ENCODE measurements around the gene CENPP.
"Not testable (repeated sequence)": the region's sequence is repeated elsewhere in the genome, so short reads cannot be mapped to it uniquely, and the experiment has no call there.

The CENPP gene

GRCh38 chr9:92538541-92538940 lies 212.8 kb downstream of the CENPP start:
- DNase-seq (ENCODE audit: low read depth): peak; percentile 89

GRCh38 chr9:92543972-92544371 lies 218.2 kb downstream of the CENPP start:
- peak; percentile 20 for DNase-seq (ENCODE audit: low read depth)

GRCh38 chr9:92545002-92545510 lies 219.3 kb downstream of the CENPP start:
- DNase-seq (ENCODE audit: low read depth): no peak

- DNase-seq (ENCODE audit: low read depth): peak; percentile 70
Observed at GRCh38 chr9:92547356-92547755, 221.6 kb downstream of the CENPP start.

GRCh38 chr9:92550765-92551164 lies 225.0 kb downstream of the CENPP start:
- DNase-seq (ENCODE audit: low read depth): peak; percentile 39

GRCh38 chr9:92558612-92559374 lies 233.0 kb downstream of the CENPP start:
- no peak for DNase-seq (ENCODE audit: low read depth)

- DNase-seq (ENCODE audit: low read depth): peak; percentile 56
Observed at GRCh38 chr9:92561374-92562330, 235.9 kb downstream of the CENPP start.

- DNase-seq (ENCODE audit: low read depth): peak; percentile 82
Observed at GRCh38 chr9:92562461-92562967, 236.8 kb downstream of the CENPP start.

GRCh38 chr9:92563116-92564100 lies 237.7 kb downstream of the CENPP start:
- DNase-seq (ENCODE audit: low read depth): no peak

- DNase-seq (ENCODE audit: low read depth): peak; percentile 25
Observed at GRCh38 chr9:92564504-92564903, 238.8 kb downstream of the CENPP start.

GRCh38 chr9:92564982-92565381 lies 239.2 kb downstream of the CENPP start:
- peak; percentile 15 for DNase-seq (ENCODE audit: low read depth)

- DNase-seq (ENCODE audit: low read depth): not testable (repeated sequence)
Observed at GRCh38 chr9:92571871-92572270, 246.1 kb downstream of the CENPP start.

GRCh38 chr9:92573612-92574011 lies 247.9 kb downstream of the CENPP start:
- DNase-seq (ENCODE audit: low read depth): not testable (repeated sequence)

GRCh38 chr9:92576175-92576574 lies 250.4 kb downstream of the CENPP start:
- no peak for DNase-seq (ENCODE audit: low read depth)

- no peak for DNase-seq (ENCODE audit: low read depth)
Observed at GRCh38 chr9:92589923-92590322, 264.2 kb downstream of the CENPP start.

- peak; percentile 33 for DNase-seq (ENCODE audit: low read depth)
Observed at GRCh38 chr9:92590377-92590776, 264.6 kb downstream of the CENPP start.

GRCh38 chr9:92592537-92592936 lies 266.8 kb downstream of the CENPP start:
- no peak for DNase-seq (ENCODE audit: low read depth)

- DNase-seq (ENCODE audit: low read depth): no peak
Observed at GRCh38 chr9:92592946-92593861, 267.5 kb downstream of the CENPP start.

GRCh38 chr9:92595075-92595474 lies 269.3 kb downstream of the CENPP start:
- not testable (repeated sequence) for DNase-seq (ENCODE audit: low read depth)

- DNase-seq (ENCODE audit: low read depth): no peak
Observed at GRCh38 chr9:92595930-92596329, 270.2 kb downstream of the CENPP start.

Data from EH (cell line).